ENCODE data around the gene CDHR2.

Gene CDHR2

DNA sequence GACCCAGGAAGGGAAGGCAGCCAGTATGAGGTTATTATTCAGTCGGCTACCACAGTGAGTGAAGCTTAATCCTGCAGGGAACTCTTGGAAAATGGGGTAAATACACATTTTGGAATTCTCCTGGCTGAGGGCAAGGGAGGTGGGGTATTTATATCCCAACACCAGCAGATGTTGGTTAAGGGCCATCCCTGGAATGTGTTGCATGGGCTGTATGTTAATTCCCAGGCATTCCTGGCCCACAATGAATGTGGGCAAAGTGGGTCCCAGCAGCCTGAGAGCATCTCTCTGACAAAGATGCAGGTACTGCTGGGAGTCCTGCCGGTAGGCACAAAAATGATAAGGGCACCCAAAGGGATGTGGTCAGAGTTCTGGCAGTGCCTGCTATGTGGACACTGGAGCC, 63.7 kb downstream of the CDHR2 start:
- Histone ChIP-seq H3K27ac (no peak overlapping the region), H3K36me3 (no peaks in the 10 kb centered on the region), H3K27me3 (no peaks in the 10 kb centered on the region), H3K9ac (no peak overlapping the region), H3K4me2 (no peak overlapping the region), H3K4me1 (peaks cover 22% of the 10 kb centered on the region), H3K9me3 (no peaks in the 10 kb centered on the region), H3K4me3 (no peak overlapping the region), H4K20me1 (peaks cover 16% of the 10 kb centered on the region)
- TF ChIP-seq Cebpa-rat (IDR thresholded peaks at IDR 0.05), result no peak

DNA sequence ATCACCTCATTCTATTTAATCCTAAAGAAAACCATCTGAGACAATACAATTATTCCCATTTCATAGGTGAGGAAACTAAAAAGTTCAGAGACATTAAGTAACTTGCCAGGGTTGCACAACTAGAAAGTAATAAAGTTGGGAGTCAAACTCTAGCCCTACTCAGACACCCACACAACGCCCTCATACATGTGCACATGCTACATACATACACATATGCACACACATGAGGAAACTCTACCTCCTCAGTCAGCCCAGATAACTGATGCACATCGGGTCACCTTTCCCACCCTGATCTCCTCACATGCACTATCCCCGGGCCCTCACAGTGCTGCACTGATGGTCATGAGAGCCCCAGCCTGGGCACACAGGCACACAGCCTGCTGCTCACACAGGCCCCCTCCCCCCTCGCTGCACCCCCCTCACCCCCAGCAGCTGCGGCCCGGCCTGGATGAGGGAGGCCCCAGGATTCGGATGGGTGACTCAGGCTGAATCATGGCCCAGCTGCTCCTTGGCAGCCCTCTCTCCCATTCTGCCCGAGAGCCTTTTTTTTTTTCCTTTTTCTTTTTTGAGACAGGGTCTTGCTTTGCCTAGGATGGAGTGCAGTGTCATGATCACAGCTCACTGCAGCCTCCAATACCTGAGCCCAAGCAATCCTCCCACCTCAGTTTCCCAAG, 65.8 kb downstream of the CDHR2 start:
- H3K4me1 ChIP-seq, result peaks cover 19% of the 10 kb centered on the region
- H3K4me2 ChIP-seq, result no peak overlapping the region
- no peak for TF ChIP-seq Cebpa-rat (IDR thresholded peaks at IDR 0.05)
- no peak overlapping the region for H3K9ac ChIP-seq
- H3K4me3 ChIP-seq, result no peak overlapping the region
- no peaks in the 10 kb centered on the region for H3K36me3 ChIP-seq
- no peak overlapping the region for H3K27ac ChIP-seq
- H4K20me1 ChIP-seq, result peaks cover 5% of the 10 kb centered on the region; the same call in 1 of the 2 replicates
- H3K27me3 ChIP-seq, result peaks cover 18% of the 10 kb centered on the region
- H3K9me3 ChIP-seq, result no peaks in the 10 kb centered on the region

DNA sequence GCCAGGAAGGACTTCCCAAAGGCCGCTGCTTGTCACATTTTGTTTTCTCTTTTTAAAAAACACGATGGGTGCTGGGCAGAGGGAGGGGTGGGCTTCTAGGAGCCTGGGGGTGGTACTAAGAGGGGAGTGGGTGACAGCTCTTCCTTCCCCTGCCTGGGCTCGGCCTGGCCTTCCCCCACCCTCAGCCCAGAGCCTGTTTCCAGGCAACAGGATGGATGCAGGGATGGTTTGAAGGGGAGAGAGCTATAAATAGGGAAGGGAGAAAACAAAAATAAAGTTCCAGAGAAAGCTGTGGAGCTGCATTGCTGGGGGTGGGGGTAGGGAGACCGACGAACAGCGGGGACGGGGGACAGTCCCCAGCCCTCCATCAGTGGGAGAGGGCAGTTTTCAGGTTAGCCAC, 67.4 kb downstream of the CDHR2 start:
- Histone ChIP-seq H3K27ac (no peak overlapping the region), H3K4me1 (peaks cover 35% of the 10 kb centered on the region), H3K27me3 (peaks cover 33% of the 10 kb centered on the region), H3K4me2 (no peak overlapping the region), H3K9me3 (no peaks in the 10 kb centered on the region), H3K4me3 (no peak overlapping the region), H4K20me1 (peaks cover 17% of the 10 kb centered on the region; the same call in 1 of the 2 replicates), H3K36me3 (no peaks in the 10 kb centered on the region), H3K9ac (no peak overlapping the region)
- no peak for TF ChIP-seq Cebpa-rat (IDR thresholded peaks at IDR 0.05)

DNA sequence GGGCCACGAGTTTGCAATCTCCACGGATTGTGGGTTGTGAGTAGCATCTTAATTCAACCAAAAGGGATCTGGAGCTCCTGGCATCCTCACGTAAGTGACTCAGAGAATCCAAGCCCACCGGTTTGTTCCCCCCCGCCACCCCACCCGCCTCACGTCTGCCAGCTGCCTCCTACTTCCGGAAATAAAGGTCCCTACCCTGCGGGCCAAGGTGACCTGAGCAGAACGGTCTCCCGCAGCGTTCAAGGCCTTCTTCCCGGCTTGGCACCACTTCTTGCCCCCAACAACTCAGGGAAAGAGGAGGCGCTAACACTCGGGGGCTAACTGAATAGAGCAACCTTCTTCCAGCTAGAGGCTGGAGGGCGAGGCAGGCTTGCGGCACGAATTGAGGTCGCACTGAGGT, 69.6 kb downstream of the CDHR2 start:
- H3K4me2 ChIP-seq, result peak overlapping the region; percentile 83
- H3K9me3 ChIP-seq, result no peaks in the 10 kb centered on the region
- peaks cover 45% of the 10 kb centered on the region for H3K4me1 ChIP-seq
- H4K20me1 ChIP-seq, result peaks cover 17% of the 10 kb centered on the region; the same call in 1 of the 2 replicates
- no peak overlapping the region for H3K27ac ChIP-seq
- H3K36me3 ChIP-seq, result no peaks in the 10 kb centered on the region
- peaks cover 38% of the 10 kb centered on the region for H3K27me3 ChIP-seq
- no peak for TF ChIP-seq Cebpa-rat (IDR thresholded peaks at IDR 0.05)
- peak overlapping the region; percentile 50; the same call in 1 of the 2 replicates for H3K4me3 ChIP-seq
- no peak overlapping the region for H3K9ac ChIP-seq

DNA sequence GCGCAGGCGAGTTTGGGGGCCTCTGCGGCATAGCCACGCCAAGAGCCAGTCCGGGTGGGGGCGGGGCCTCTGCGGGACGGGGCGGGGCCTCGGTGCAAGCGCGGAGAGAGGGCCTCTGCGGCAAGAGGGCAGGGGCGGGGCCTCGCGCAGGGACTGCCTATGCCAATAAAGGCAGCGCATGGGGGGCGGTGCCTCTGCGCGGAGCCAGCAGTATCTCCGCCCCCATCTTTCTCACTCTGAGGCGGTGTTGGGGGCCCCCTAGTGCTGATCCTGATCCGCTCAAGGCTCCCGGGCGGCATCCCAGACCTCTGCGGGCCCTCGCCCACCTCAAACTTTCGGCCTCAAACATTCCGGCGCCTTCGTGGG, 70.0 kb downstream of the CDHR2 start:
- H3K4me1 ChIP-seq, result peaks cover 48% of the 10 kb centered on the region
- H3K27me3 ChIP-seq, result peaks cover 38% of the 10 kb centered on the region
- H3K9ac ChIP-seq, result no peak overlapping the region
- H3K4me3 ChIP-seq, result peak overlapping the region; percentile 50; the same call in 1 of the 2 replicates
- no peak for TF ChIP-seq Cebpa-rat (IDR thresholded peaks at IDR 0.05)
- H3K9me3 ChIP-seq, result no peaks in the 10 kb centered on the region
- H3K36me3 ChIP-seq, result no peaks in the 10 kb centered on the region
- peaks cover 17% of the 10 kb centered on the region; the same call in 1 of the 2 replicates for H4K20me1 ChIP-seq
- no peak overlapping the region for H3K27ac ChIP-seq
- peak overlapping the region; percentile 83 for H3K4me2 ChIP-seq

DNA sequence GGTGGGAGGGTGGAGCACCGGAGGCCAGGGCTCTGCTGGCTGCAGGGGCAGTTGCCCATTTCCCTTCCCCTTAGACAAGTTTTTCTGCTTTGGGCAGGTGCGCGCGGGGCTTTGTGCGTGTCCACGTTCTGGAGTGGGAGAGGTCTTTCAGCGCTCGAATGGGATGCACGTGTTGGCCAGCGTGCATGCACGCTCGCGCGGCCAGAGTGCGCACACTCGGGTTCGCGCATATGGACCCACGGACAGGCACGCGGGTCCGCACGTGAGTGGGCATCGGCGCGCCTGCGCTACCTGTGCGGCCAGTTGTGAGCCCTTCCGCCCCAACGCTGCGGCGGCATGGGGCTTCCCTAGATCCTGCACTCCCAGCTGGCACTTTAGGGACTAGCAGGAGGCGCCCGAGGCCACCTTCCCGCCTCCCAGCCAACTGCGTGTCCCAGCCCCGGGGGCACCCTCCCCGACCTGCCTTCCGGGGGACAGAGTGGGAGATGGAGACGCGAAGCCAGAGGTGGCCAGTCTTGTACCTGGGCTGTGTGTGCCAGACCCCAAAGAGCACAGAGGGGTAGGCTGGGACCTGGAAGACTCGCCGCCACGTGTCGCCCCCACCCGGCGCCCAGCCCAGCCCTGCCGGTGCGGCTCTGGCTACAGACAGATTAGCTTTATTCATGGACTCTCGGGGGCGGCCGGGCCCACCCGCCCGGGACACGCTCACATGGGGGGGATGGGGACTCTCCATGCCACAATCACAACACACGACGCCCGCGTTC, 70.6 kb downstream of the CDHR2 start:
- no peak for TF ChIP-seq Cebpa-rat (IDR thresholded peaks at IDR 0.05)
- peak overlapping the region; percentile 83 for H3K4me2 ChIP-seq
- peak overlapping the region; percentile 31 for H3K4me3 ChIP-seq

DNA sequence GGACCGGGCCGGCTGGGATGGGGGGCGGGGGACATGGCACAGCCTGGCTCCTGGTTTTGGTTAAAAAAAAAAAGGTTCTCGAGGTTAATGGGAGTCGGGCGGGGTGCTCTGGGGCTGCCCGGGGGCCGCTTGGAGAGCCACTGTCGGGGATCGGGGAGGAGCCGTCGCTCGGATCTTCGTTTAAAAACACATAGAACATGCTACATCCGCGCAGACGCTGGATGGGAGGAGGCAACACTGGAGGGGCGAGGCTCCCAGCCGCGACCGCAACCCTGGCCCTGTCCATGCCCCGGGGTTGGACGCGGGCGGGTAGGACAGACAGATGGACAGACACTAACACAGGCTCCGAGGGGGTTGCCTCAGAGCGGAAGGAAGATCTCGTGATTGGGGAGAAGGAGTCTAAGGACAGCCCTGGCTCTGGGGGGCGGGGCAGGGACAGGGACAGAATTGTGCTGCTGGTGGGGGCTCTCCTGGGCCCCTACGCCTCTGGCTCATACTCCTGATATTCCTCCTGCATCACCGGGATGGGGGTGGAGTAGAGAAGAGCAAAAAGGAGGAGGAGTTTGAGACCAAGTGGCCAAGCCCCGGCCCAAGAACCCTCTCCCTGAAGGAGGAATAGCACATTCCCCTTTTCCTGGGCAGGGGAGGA, 71.3 kb downstream of the CDHR2 start:
- Histone ChIP-seq H3K4me2 (peak overlapping the region; percentile 83), H3K4me1 (peaks cover 53% of the 10 kb centered on the region), H3K4me3 (peak overlapping the region; percentile 31), H3K36me3 (no peaks in the 10 kb centered on the region), H3K9ac (no peak overlapping the region), H3K27me3 (peaks cover 38% of the 10 kb centered on the region), H3K9me3 (no peaks in the 10 kb centered on the region), H4K20me1 (peaks cover 24% of the 10 kb centered on the region), H3K27ac (no peak overlapping the region)
- no peak for TF ChIP-seq Cebpa-rat (IDR thresholded peaks at IDR 0.05)

More for the DNA sequence above, 70.6 kb downstream of the CDHR2 start:
- H3K27ac ChIP-seq, result no peak overlapping the region
- peaks cover 17% of the 10 kb centered on the region; the same call in 1 of the 2 replicates for H4K20me1 ChIP-seq
- H3K9ac ChIP-seq, result no peak overlapping the region
- H3K9me3 ChIP-seq, result no peaks in the 10 kb centered on the region
- H3K27me3 ChIP-seq, result peaks cover 38% of the 10 kb centered on the region
- no peaks in the 10 kb centered on the region for H3K36me3 ChIP-seq
- H3K4me1 ChIP-seq, result peaks cover 50% of the 10 kb centered on the region

DNA sequence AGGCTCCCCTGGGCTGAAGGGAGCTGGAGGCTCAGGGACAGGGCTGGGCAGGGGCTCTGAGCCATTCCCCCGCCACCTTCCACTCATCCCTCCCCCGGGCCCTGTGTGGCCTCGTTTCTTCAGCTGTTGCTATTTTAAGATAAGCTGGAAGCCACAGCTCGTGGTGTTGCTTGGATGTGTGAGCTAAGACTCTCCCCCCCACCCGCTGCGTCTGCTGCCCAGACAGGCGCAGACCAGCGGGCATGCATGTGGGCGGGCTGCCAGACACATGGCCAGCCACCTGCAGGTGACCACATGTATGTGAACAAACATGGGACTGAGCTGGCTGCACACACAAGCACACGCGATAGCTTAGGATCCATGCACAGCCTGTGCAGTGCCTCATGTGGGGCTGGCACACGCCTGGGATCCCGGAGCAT, 72.5 kb downstream of the CDHR2 start:
- no peak overlapping the region for H3K9ac ChIP-seq
- peaks cover 30% of the 10 kb centered on the region for H4K20me1 ChIP-seq
- H3K36me3 ChIP-seq, result no peaks in the 10 kb centered on the region
- peak overlapping the region; percentile 83 for H3K4me2 ChIP-seq
- H3K9me3 ChIP-seq, result no peaks in the 10 kb centered on the region
- H3K27ac ChIP-seq, result no peak overlapping the region
- TF ChIP-seq Cebpa-rat (IDR thresholded peaks at IDR 0.05), result no peak
- H3K4me1 ChIP-seq, result peaks cover 62% of the 10 kb centered on the region
- peaks cover 38% of the 10 kb centered on the region for H3K27me3 ChIP-seq
- peak overlapping the region; percentile 22; the same call in 1 of the 2 replicates for H3K4me3 ChIP-seq

DNA sequence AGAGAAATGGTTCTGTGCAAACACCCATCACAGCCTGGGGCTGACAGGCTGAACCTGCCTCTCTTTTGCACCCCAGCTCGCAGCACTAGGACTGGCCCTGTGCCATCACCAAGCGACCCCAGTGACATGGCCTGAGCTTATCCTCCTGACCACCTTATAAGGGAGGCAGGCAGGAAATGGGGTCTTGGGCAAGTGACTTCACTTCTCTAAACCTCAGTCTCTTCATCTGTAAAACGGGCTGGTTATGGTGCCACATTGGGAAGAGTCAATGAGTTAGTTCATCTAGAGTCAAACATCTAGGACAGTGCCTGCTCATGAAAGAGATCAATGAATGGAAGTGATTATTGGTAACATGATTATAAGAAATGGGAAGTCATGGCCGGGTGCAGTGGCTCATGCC, 75.0 kb downstream of the CDHR2 start:
- no peak for TF ChIP-seq Cebpa-rat (IDR thresholded peaks at IDR 0.05)
- Histone ChIP-seq H3K4me2 (no peak overlapping the region), H3K9ac (no peak overlapping the region), H3K27me3 (peaks cover 41% of the 10 kb centered on the region), H3K36me3 (no peaks in the 10 kb centered on the region), H3K9me3 (no peaks in the 10 kb centered on the region), H3K4me1 (peaks cover 81% of the 10 kb centered on the region), H3K4me3 (no peak overlapping the region), H4K20me1 (peaks cover 42% of the 10 kb centered on the region), H3K27ac (no peak overlapping the region)

DNA sequence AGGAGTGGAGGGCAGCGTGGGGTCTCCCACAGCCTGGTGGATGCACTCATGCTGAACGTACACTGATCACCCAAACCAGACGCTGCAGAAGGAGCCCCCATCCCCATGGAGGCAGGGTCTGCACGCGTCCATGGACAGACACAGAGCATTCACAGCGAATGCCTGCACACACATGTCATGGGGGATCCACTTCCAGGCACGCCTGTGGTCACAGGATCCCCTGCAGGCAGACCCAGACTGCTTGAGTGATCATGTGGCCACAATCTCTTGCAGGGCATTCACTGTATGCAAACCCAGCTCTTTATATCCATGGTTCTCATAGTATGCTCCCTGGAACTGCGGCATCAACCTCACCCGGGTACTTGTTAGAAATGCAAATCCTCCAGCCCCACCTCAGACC, 75.8 kb downstream of the CDHR2 start:
- no peak for TF ChIP-seq Cebpa-rat (IDR thresholded peaks at IDR 0.05)
- H3K4me2 ChIP-seq, result peak overlapping the region; percentile 99
- H3K36me3 ChIP-seq, result no peaks in the 10 kb centered on the region
- peaks cover 42% of the 10 kb centered on the region for H4K20me1 ChIP-seq
- H3K4me1 ChIP-seq, result peaks cover 82% of the 10 kb centered on the region
- no peak overlapping the region for H3K27ac ChIP-seq
- no peak overlapping the region for H3K4me3 ChIP-seq
- no peak overlapping the region for H3K9ac ChIP-seq
- H3K27me3 ChIP-seq, result peaks cover 41% of the 10 kb centered on the region
- no peaks in the 10 kb centered on the region for H3K9me3 ChIP-seq

Data from BLaER1 (cell line).